ENCODE data around the gene C20orf141. TPM values are rescaled to one million over a fixed set of nuclear protein-coding genes. Genes with fewer than 3 reads are reported as not detected.

C20orf141 gene
- total RNA-seq, 1 experiment from 2014 or later = not detected

DNA sequence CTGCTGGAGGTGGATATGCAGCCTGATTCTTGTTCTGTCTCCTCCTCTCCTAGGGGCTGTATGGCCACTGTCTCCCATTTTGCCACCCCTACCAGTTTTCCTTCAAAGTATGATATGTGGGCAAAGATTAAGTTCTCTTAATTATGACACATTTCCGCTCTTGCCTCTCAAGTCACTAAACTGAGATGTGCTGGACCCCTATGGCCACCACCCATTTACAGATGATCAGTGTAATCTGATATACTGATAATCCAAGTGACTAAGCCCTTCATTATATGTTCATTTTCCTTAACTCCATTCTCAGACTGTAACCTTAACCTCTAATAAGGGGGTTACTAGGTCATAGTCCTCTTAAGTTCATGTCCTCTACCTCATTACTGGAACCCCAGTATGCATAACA lies 711 bp upstream of the C20orf141 start:
- Histone ChIP-seq H3K79me1 (ENCODE audit: insufficient read depth, low read depth, low read length, poor library complexity, severe bottlenecking) (no peaks in the 10 kb centered on the region), H4K20me1 (ENCODE audit: control insufficient read depth, insufficient read depth, insufficient read length) (no peaks in the 10 kb centered on the region), H3K4me1 (ENCODE audit: insufficient read depth, low read length) (no peaks in the 10 kb centered on the region), H2BK20ac (ENCODE audit: low read depth, low read length, poor library complexity, severe bottlenecking) (no peak overlapping the region), H3K56ac (ENCODE audit: insufficient read length, low read depth, low read length) (no peak overlapping the region), H3K27ac (ENCODE audit: insufficient read length, low read depth, low read length) (no peak overlapping the region), H3K23ac (ENCODE audit: insufficient read length, low read depth, low read length) (no peak overlapping the region), H3K4ac (ENCODE audit: low read depth, low read length) (no peak overlapping the region), H3K14ac (ENCODE audit: insufficient read depth, low read length) (no peak overlapping the region), H2BK5ac (ENCODE audit: insufficient read length, low read length) (no peak overlapping the region), H3K27me3 (ENCODE audit: insufficient read depth, low read length) (no peaks in the 10 kb centered on the region), H3K23me2 (ENCODE audit: insufficient read length, low read depth, low read length, poor library complexity, severe bottlenecking) (no peaks in the 10 kb centered on the region), H2AK5ac (ENCODE audit: insufficient read length, low read length) (no peak overlapping the region), H4K8ac (replicated peaks; ENCODE audit: insufficient read length, low read depth, low read length) (no peak overlapping the region), H3K9ac (ENCODE audit: extremely low read depth, insufficient read length, low read length) (no peak overlapping the region), H3K9me3 (ENCODE audit: control insufficient read depth, low read depth, low read length) (no peaks in the 10 kb centered on the region), H3K79me2 (ENCODE audit: insufficient read depth, low read length) (no peaks in the 10 kb centered on the region), H3T11ph (ENCODE audit: low read length) (no peak overlapping the region), H2BK120ac (ENCODE audit: low read depth, low read length, poor library complexity, severe bottlenecking) (no peak overlapping the region), H3K18ac (ENCODE audit: insufficient read length, low read depth, low read length) (no peak overlapping the region), H4K5ac (ENCODE audit: insufficient read length, low read depth, low read length) (no peak overlapping the region), H3K4me2 (ENCODE audit: insufficient read depth, insufficient read length, low read length) (no peak overlapping the region), H4K91ac (ENCODE audit: insufficient read length, low read depth, low read length) (no peak overlapping the region), H2BK15ac (ENCODE audit: low read depth, low read length) (no peak overlapping the region), H2AFZ (ENCODE audit: low read length) (no peak overlapping the region), H2BK12ac (ENCODE audit: insufficient read length, low read depth, low read length) (no peak overlapping the region)
- H3K36me3 Mint-ChIP-seq (ENCODE audit: insufficient read depth in 1 of 3, low read depth in 3 of 3) = no peaks in the 10 kb centered on the region; a peak in 1 of 7 replicates
- TF ChIP-seq, protein P1, sequence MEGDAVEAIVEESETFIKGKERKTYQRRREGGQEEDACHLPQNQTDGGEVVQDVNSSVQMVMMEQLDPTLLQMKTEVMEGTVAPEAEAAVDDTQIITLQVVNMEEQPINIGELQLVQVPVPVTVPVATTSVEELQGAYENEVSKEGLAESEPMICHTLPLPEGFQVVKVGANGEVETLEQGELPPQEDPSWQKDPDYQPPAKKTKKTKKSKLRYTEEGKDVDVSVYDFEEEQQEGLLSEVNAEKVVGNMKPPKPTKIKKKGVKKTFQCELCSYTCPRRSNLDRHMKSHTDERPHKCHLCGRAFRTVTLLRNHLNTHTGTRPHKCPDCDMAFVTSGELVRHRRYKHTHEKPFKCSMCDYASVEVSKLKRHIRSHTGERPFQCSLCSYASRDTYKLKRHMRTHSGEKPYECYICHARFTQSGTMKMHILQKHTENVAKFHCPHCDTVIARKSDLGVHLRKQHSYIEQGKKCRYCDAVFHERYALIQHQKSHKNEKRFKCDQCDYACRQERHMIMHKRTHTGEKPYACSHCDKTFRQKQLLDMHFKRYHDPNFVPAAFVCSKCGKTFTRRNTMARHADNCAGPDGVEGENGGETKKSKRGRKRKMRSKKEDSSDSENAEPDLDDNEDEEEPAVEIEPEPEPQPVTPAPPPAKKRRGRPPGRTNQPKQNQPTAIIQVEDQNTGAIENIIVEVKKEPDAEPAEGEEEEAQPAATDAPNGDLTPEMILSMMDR (conservative IDR thresholded peaks at IDR 0.05) = no peak
- DNase-seq = no peak
- peaks cover 25% of the 10 kb centered on the region for H3K27me3 Mint-ChIP-seq (ENCODE audit: low read depth)
- H3K4me3 Mint-ChIP-seq = no peak overlapping the region
- peaks cover 9 to 13% of the 10 kb centered on the region in 2 experiments for H3K9me3 Mint-ChIP-seq
- H3K27ac Mint-ChIP-seq = no peak overlapping the region; a peak in 1 of 7 replicates
- WGBS (ENCODE audit: extremely low coverage, insufficient read length, low lambda C conversion rate) = no CpG with 5 or more reads among the region's 1 CpG
- H3K4me1 Mint-ChIP-seq = peaks cover 0 to 1% of the 10 kb centered on the region in 2 experiments; a peak in 3 of 4 replicates
